Neural progenitor cell (in vitro differentiated cells): ENCODE data around the gene ASIC5.

ENCODE experiments used
- CTCF ChIP-seq: fragments of 200-600 bp; sonication (generic); IDR thresholded peaks from 2 replicates; pipeline ENCODE4 v1.5.1; 2017; ENCODE audit warnings: antibody characterized with exemption, mild to moderate bottlenecking
- EZH2 ChIP-seq: fragments of 200-600 bp; sonication (generic); IDR thresholded peaks from 2 replicates; pipeline ENCODE4 v1.6.1; 2017; ENCODE audit warnings: antibody characterized with exemption, mild to moderate bottlenecking, moderate library complexity
- EZH2phosphoT487 ChIP-seq: fragments of 200-600 bp; sonication (generic); IDR thresholded peaks from 2 replicates; pipeline ENCODE4 v1.6.1; 2017; ENCODE audit warnings: antibody characterized with exemption

- TF ChIP-seq EZH2 (no peak), CTCF (no peak), EZH2phosphoT487 (no peak)
Observed at GRCh38 chr4:155818639-155819038, 47.4 kb downstream of the ASIC5 start.
